ENCODE measurements around the gene LRP1B.

DNA sequence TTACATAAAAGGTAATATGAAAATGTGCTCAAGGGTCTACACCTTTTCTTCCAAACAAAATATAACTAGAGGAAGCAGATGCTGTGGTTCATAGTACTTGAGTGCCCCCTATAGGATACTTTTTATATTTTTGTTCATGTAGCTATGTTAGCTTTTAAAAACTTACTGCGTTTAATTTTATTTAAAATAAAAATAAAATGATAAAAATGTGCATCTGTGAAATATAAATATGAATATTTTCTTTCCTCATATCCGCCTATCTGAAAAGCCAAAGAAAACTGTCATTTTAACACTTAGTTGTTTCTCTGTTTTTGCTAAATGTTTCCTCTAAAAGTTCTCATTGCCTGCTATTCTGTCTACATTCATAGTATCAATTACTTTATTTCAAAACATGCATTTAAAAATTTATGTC lies 9.6 kb upstream of the LRP1B start:
- TF ChIP-seq, protein P1, sequence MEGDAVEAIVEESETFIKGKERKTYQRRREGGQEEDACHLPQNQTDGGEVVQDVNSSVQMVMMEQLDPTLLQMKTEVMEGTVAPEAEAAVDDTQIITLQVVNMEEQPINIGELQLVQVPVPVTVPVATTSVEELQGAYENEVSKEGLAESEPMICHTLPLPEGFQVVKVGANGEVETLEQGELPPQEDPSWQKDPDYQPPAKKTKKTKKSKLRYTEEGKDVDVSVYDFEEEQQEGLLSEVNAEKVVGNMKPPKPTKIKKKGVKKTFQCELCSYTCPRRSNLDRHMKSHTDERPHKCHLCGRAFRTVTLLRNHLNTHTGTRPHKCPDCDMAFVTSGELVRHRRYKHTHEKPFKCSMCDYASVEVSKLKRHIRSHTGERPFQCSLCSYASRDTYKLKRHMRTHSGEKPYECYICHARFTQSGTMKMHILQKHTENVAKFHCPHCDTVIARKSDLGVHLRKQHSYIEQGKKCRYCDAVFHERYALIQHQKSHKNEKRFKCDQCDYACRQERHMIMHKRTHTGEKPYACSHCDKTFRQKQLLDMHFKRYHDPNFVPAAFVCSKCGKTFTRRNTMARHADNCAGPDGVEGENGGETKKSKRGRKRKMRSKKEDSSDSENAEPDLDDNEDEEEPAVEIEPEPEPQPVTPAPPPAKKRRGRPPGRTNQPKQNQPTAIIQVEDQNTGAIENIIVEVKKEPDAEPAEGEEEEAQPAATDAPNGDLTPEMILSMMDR (IDR thresholded peaks at IDR 0.05; ENCODE audit: low read depth, low read length, missing input control), result peak; percentile 38
- TF ChIP-seq TAF1 (conservative IDR thresholded peaks at IDR 0.05), result no peak
- TF ChIP-seq SP1 (IDR thresholded peaks at IDR 0.05), result no peak
- no peak for TF ChIP-seq JUND (IDR thresholded peaks at IDR 0.05)
- TF ChIP-seq GABPA (IDR thresholded peaks at IDR 0.05 in 1 of 2, conservative IDR thresholded peaks at IDR 0.05 in 1 of 2), result no peak
- no peak for TF ChIP-seq HNF4G (IDR thresholded peaks at IDR 0.05)
- TF ChIP-seq RXRA (IDR thresholded peaks at IDR 0.05), result no peak
- TF ChIP-seq FOXA1 (IDR thresholded peaks at IDR 0.05), result no peak
- TF ChIP-seq HNF4A (conservative IDR thresholded peaks at IDR 0.05), result no peak
- TF ChIP-seq YY1 (IDR thresholded peaks at IDR 0.05), result no peak
- TF ChIP-seq EGR1 (IDR thresholded peaks at IDR 0.05; ENCODE audit: low read depth in 2 of 2), result no peak
- TF ChIP-seq, protein P2, sequence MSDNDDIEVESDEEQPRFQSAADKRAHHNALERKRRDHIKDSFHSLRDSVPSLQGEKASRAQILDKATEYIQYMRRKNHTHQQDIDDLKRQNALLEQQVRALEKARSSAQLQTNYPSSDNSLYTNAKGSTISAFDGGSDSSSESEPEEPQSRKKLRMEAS (IDR thresholded peaks at IDR 0.05), result no peak
